Activated B cell treated with CpG ODN at 0.5 μM for 24 hours (primary cell): ENCODE data around the gene PDE1A. TPM values are rescaled to one million over a fixed set of nuclear protein-coding genes. Genes with fewer than 3 reads are reported as not detected.

Source experiments
- ATAC-seq: fragments of 200-7000 bp; cut with Tn5 transposase; one replicate; pipeline ENCODE4 v1.10.0; 2021; ENCODE audit warnings: low read depth, mild to moderate bottlenecking, moderate library complexity
- CTCF ChIA-PET: fragments of 350-600 bp; sonication (Branson Sonifier 250); formaldehyde crosslinking; loops from one replicate; lab custom pipeline; 2021; ENCODE audit warnings: antibody characterized with exemption; lab: Charles Lee
- POLR2A ChIA-PET: fragments of 350-600 bp; sonication (Branson Sonifier 250); formaldehyde crosslinking; loops from one replicate; lab custom pipeline; 2021; ENCODE audit warnings: antibody characterized with exemption; lab: Charles Lee
- DNase-seq: peaks from one replicate; pipeline ENCODE4 v3.0.0; 2022
- H3K27ac Mint-ChIP-seq: one replicate; pipeline ENCODE4 v1.8.0; 2020; ENCODE audit warnings: mixed read lengths
- H3K27me3 Mint-ChIP-seq: one replicate; pipeline ENCODE4 v1.8.0; 2021; ENCODE audit warnings: mixed read lengths
- H3K36me3 Mint-ChIP-seq: one replicate; pipeline ENCODE4 v1.8.0; 2021; ENCODE audit warnings: low read depth, mixed read lengths
- H3K4me1 Mint-ChIP-seq: one replicate; pipeline ENCODE4 v1.8.0; 2021; ENCODE audit warnings: mixed read lengths
- H3K4me3 Mint-ChIP-seq: one replicate; pipeline ENCODE4 v1.8.0; 2020; ENCODE audit warnings: mild to moderate bottlenecking, mixed read lengths
- H3K9me3 Mint-ChIP-seq: one replicate; pipeline ENCODE4 v1.8.0; 2020; ENCODE audit warnings: mixed read lengths
- CTCF ChIP-seq: fragments of 200-600 bp; IDR thresholded peaks from one replicate; pipeline ENCODE4 v1.8.0; 2022; ENCODE audit warnings: antibody characterized with exemption, mild to moderate bottlenecking
- intact Hi-C: fragments of 100-400 bp; cut with micrococcal nuclease; formaldehyde crosslinking; loops from one replicate; pipeline ENCODE4 v1.15.1; 2024
- total RNA-seq: library from RNA; stranded (reverse); gene quantifications from 2 replicates; pipeline ENCODE4 v1.2.3, GENCODE V29; 2022

Gene PDE1A
- total RNA-seq, 1 donor from 2014 or later: not detected

GRCh38 chr2:182265718-182266117, 161.1 kb downstream of the PDE1A start:
- no peak overlapping the region for H3K27ac Mint-ChIP-seq
- H3K36me3 Mint-ChIP-seq: no peaks in the 10 kb centered on the region
- ChIA-PET POLR2A (no interaction called here), CTCF (no interaction called here)
- DNase-seq (no peak), ATAC-seq (no peak)
- no peaks in the 10 kb centered on the region for H3K4me1 Mint-ChIP-seq
- intact Hi-C loops: no loop called here
- TF ChIP-seq CTCF: no peak
- H3K9me3 Mint-ChIP-seq: no peaks in the 10 kb centered on the region
- no peaks in the 10 kb centered on the region for H3K27me3 Mint-ChIP-seq
- no peak overlapping the region for H3K4me3 Mint-ChIP-seq

- ChIA-PET CTCF (no interaction called here), POLR2A (no interaction called here)
- intact Hi-C loops: no loop called here
- H3K9me3 Mint-ChIP-seq: no peaks in the 10 kb centered on the region
- H3K27me3 Mint-ChIP-seq: no peaks in the 10 kb centered on the region
- DNase-seq (no peak), ATAC-seq (no peak)
- no peaks in the 10 kb centered on the region for H3K36me3 Mint-ChIP-seq
- H3K27ac Mint-ChIP-seq: no peak overlapping the region
- no peaks in the 10 kb centered on the region for H3K4me1 Mint-ChIP-seq
- no peak for TF ChIP-seq CTCF
- no peak overlapping the region for H3K4me3 Mint-ChIP-seq
Measured at GRCh38 chr2:182261860-182262387, 164.9 kb downstream of the PDE1A start.

- intact Hi-C loops: no loop called here
- POLR2A ChIA-PET: no interaction called here
- no peak for ATAC-seq
- DNase-seq: no peak
- Mint-ChIP-seq H3K4me3 (no peak overlapping the region), H3K4me1 (no peaks in the 10 kb centered on the region), H3K9me3 (no peaks in the 10 kb centered on the region), H3K27ac (no peak overlapping the region), H3K36me3 (no peaks in the 10 kb centered on the region), H3K27me3 (no peaks in the 10 kb centered on the region)
- CTCF ChIA-PET: no interaction called here
- no peak for TF ChIP-seq CTCF
Measured at GRCh38 chr2:182259629-182260150, 167.1 kb downstream of the PDE1A start.

- no peak overlapping the region for H3K27ac Mint-ChIP-seq
- no peak overlapping the region for H3K4me3 Mint-ChIP-seq
- peaks cover 5% of the 10 kb centered on the region for H3K27me3 Mint-ChIP-seq
- intact Hi-C loops: no loop called here
- H3K36me3 Mint-ChIP-seq: no peaks in the 10 kb centered on the region
- ChIA-PET CTCF (no interaction called here), POLR2A (no interaction called here)
- peaks cover 2% of the 10 kb centered on the region for H3K9me3 Mint-ChIP-seq
- ATAC-seq: no peak
- no peak for TF ChIP-seq CTCF
- no peaks in the 10 kb centered on the region for H3K4me1 Mint-ChIP-seq
- no peak for DNase-seq
Measured at GRCh38 chr2:182252534-182252933, 174.3 kb downstream of the PDE1A start.

- peaks cover 2% of the 10 kb centered on the region for H3K9me3 Mint-ChIP-seq
- DNase-seq (no peak), ATAC-seq (no peak)
- no peak overlapping the region for H3K4me3 Mint-ChIP-seq
- TF ChIP-seq CTCF: no peak
- H3K4me1 Mint-ChIP-seq: no peaks in the 10 kb centered on the region
- no peak overlapping the region for H3K27ac Mint-ChIP-seq
- H3K27me3 Mint-ChIP-seq: peaks cover 12% of the 10 kb centered on the region
- H3K36me3 Mint-ChIP-seq: no peaks in the 10 kb centered on the region
- intact Hi-C loops: no loop called here
- CTCF ChIA-PET: no interaction called here
- POLR2A ChIA-PET: no interaction called here
Measured at GRCh38 chr2:182248898-182249297, 177.9 kb downstream of the PDE1A start.
